Trophoblast cell (in vitro differentiated cells and primary cell): ENCODE data around the gene SLC2A14.
"Not testable (repeated sequence)": the region's sequence is repeated elsewhere in the genome, so short reads cannot be mapped to it uniquely, and the experiment has no call there.

ENCODE experiments used
- DNase-seq, 2 donors: peaks; one replicate each; pipeline ENCODE4 v3.0.0-alpha.2; 2016
- H2AFZ ChIP-seq: 2 replicates; pipeline ENCODE4 v1.6.1; 2013; ENCODE audit warnings: low read length, moderate library complexity, mild to moderate bottlenecking; ENCODE audit not compliant: insufficient read depth, poor library complexity
- H2AK5ac ChIP-seq: 2 replicates; pipeline ENCODE4 v1.6.1; 2013; ENCODE audit warnings: mild to moderate bottlenecking, low read length
- H2BK120ac ChIP-seq: 2 replicates; pipeline ENCODE4 v1.6.1; 2013; ENCODE audit warnings: low read length, mild to moderate bottlenecking, moderate library complexity; ENCODE audit not compliant: insufficient read depth, poor library complexity
- H2BK12ac ChIP-seq: 2 replicates; pipeline ENCODE4 v1.6.1; 2013; ENCODE audit warnings: mild to moderate bottlenecking, low read length, moderate library complexity
- H2BK5ac ChIP-seq: 2 replicates; pipeline ENCODE4 v1.6.1; 2013; ENCODE audit warnings: low read length, low read depth, moderate library complexity, mild to moderate bottlenecking; ENCODE audit not compliant: poor library complexity
- H3K14ac ChIP-seq: 2 replicates; pipeline ENCODE4 v1.6.1; 2013; ENCODE audit warnings: mild to moderate bottlenecking, low read length
- H3K18ac ChIP-seq: 2 replicates; pipeline ENCODE4 v1.6.1; 2013; ENCODE audit warnings: mild to moderate bottlenecking, low read length
- H3K23ac ChIP-seq: 2 replicates; pipeline ENCODE4 v1.6.1; 2013; ENCODE audit warnings: low read length
- H3K27ac ChIP-seq: 2 replicates; pipeline ENCODE4 v1.5.1; 2013; ENCODE audit warnings: low read depth, mild to moderate bottlenecking, inconsistent platforms, low read length, moderate library complexity
- H3K27me3 ChIP-seq: 2 replicates; pipeline ENCODE4 v1.6.1; 2013; ENCODE audit warnings: inconsistent platforms, mild to moderate bottlenecking, low read length, moderate library complexity; ENCODE audit not compliant: insufficient read depth
- H3K36me3 ChIP-seq, 2 experiments: 1 replicate in 1 of 2; 2 replicates in 1 of 2; pipeline ENCODE4 v1.6.1; 2013; ENCODE audit warnings: low read length in 2 of 2, mild to moderate bottlenecking in 2 of 2, moderate library complexity in 1 of 2; ENCODE audit not compliant: insufficient read depth in 2 of 2, control insufficient read depth in 1 of 2
- H3K4ac ChIP-seq: 2 replicates; pipeline ENCODE4 v1.6.1; 2013; ENCODE audit warnings: low read depth, mild to moderate bottlenecking, low read length, moderate library complexity
- H3K4me1 ChIP-seq, 2 experiments: 1 replicate in 1 of 2; 2 replicates in 1 of 2; pipeline ENCODE4 v1.6.1; 2013; ENCODE audit warnings: low read length in 2 of 2, mild to moderate bottlenecking in 2 of 2, moderate library complexity in 1 of 2; ENCODE audit not compliant: insufficient read depth in 2 of 2, control insufficient read depth in 1 of 2
- H3K4me2 ChIP-seq: 2 replicates; pipeline ENCODE4 v1.6.1; 2013; ENCODE audit warnings: inconsistent platforms, mild to moderate bottlenecking, low read length, moderate library complexity
- H3K4me3 ChIP-seq: 2 replicates; pipeline ENCODE4 v1.5.1; 2013; ENCODE audit warnings: mild to moderate bottlenecking, low read depth, low read length, inconsistent platforms
- H3K79me1 ChIP-seq: one replicate; pipeline ENCODE4 v1.6.1; 2013; ENCODE audit warnings: low read length
- H3K79me2 ChIP-seq: 2 replicates; pipeline ENCODE4 v1.6.1; 2013; ENCODE audit warnings: low read length, mild to moderate bottlenecking; ENCODE audit not compliant: control insufficient read depth, insufficient read depth, poor library complexity
- H3K9ac ChIP-seq: 2 replicates; pipeline ENCODE4 v1.6.1; 2013; ENCODE audit warnings: mild to moderate bottlenecking, low read length
- H3K9me3 ChIP-seq: 2 replicates; pipeline ENCODE4 v1.6.1; 2013; ENCODE audit warnings: low read depth, mild to moderate bottlenecking, control low read depth, inconsistent platforms, low read length; ENCODE audit not compliant: insufficient read depth
- H4K12ac ChIP-seq: 2 replicates; pipeline ENCODE4 v1.6.1; 2013; ENCODE audit warnings: low read depth, mild to moderate bottlenecking, low read length, moderate library complexity
- H4K8ac ChIP-seq: 2 replicates; pipeline ENCODE4 v1.6.1; 2013; ENCODE audit warnings: low read depth, mild to moderate bottlenecking, low read length, moderate library complexity
- H4K91ac ChIP-seq: one replicate; pipeline ENCODE4 v1.6.1; 2013; ENCODE audit warnings: low read depth, mild to moderate bottlenecking, low read length, moderate library complexity
- WGBS: extraction: QIAGEN DNeasy Blood & Tissue Kit; methylation state at CpG from one replicate; pipeline ENCODE4 v1.1.7; 2013; ENCODE audit warnings: missing lambda C conversion rate; ENCODE audit not compliant: insufficient read length, insufficient coverage; ENCODE audit errors: extremely low coverage; 5-methylcytosine and 5-hydroxymethylcytosine counted together

The SLC2A14 gene

DNA sequence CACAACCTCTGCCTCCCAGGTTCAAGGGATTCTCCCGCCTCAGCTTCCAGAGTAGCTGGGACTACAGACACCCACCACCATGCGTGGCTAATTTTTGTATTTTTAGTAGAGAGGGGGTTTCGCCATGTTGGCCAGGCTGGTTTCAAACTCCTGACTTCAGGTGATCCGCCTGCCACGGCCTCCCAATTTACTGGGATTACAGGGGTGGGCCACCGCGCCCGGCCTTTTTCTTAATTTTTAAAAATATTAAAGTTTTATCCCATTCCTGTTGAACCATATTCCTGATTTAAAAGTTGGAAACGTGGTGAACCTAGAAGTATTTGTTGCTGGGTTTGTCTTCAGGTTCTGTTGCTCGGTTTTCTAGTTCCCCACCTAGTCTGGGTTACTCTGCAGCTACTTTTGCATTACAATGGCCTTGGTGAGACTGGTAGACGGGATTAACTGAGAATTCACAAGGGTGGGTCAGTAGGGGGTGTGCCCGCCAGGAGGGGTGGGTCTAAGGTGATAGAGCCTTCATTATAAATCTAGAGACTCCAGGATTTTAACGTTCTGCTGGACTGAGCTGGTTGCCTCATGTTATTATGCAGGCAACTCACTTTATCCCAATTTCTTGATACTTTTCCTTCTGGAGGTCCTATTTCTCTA, 83.7 kb downstream of the SLC2A14 start, which contains the start of gene NANOG:
TSS of gene NANOG (plus strand) at position 519 of the 645 bp plus-strand sequence. CDS start 213 bp downstream, outside the sequence.
- no CpG with 5 or more reads among the region's 13 CpGs for WGBS

DNA sequence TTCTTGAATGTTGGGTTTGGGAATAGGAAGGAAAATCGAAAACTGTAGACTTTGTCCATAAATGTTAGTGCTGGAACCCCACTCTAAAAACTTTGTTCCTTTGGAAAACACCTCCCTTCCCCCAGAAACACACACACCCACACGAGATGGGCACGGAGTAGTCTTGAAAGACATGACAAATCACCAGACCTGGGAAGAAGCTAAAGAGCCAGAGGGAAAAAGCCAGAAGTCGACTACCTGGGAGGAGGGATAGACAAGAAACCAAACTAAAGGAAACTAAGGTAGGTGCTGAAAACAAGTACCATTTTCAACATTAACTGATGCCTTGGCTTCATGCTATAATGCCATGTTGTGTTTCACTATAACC, 84.4 kb downstream of the SLC2A14 start:
- Histone ChIP-seq H3K36me3 (no peaks in the 10 kb centered on the region), H3K79me1 (no peaks in the 10 kb centered on the region), H2BK12ac (no peak overlapping the region), H4K12ac (no peak overlapping the region), H3K4me1 (peaks cover 0 to 4% of the 10 kb centered on the region in 2 experiments), H3K23ac (no peak overlapping the region), H2BK120ac (no peak overlapping the region), H3K18ac (no peak overlapping the region), H3K4me2 (no peak overlapping the region), H3K9me3 (no peaks in the 10 kb centered on the region), H4K8ac (no peak overlapping the region), H3K79me2 (no peaks in the 10 kb centered on the region), H3K27me3 (no peaks in the 10 kb centered on the region), H2BK5ac (no peak overlapping the region), H3K27ac (no peak overlapping the region), H3K14ac (no peak overlapping the region), H3K4ac (no peak overlapping the region), H3K9ac (no peak overlapping the region), H3K4me3 (no peak overlapping the region), H2AFZ (no peak overlapping the region), H2AK5ac (no peak overlapping the region), H4K91ac (no peak overlapping the region)
- no CpG with 5 or more reads among the region's 4 CpGs for WGBS
- no peak for DNase-seq

More for the DNA sequence above, 83.7 kb downstream of the SLC2A14 start, which contains the start of gene NANOG:
- not testable (repeated sequence) for H2BK5ac ChIP-seq, H2AK5ac ChIP-seq, H3K9ac ChIP-seq, H3K4me1 ChIP-seq, H2AFZ ChIP-seq, H3K14ac ChIP-seq, H3K4me3 ChIP-seq, H3K27ac ChIP-seq, H2BK12ac ChIP-seq, H3K9me3 ChIP-seq, DNase-seq, H3K4me2 ChIP-seq, H3K79me1 ChIP-seq, H3K23ac ChIP-seq, H4K12ac ChIP-seq, H2BK120ac ChIP-seq, H3K79me2 ChIP-seq, H4K8ac ChIP-seq, H3K4ac ChIP-seq, H3K27me3 ChIP-seq, H3K36me3 ChIP-seq, H3K18ac ChIP-seq, H4K91ac ChIP-seq

DNA sequence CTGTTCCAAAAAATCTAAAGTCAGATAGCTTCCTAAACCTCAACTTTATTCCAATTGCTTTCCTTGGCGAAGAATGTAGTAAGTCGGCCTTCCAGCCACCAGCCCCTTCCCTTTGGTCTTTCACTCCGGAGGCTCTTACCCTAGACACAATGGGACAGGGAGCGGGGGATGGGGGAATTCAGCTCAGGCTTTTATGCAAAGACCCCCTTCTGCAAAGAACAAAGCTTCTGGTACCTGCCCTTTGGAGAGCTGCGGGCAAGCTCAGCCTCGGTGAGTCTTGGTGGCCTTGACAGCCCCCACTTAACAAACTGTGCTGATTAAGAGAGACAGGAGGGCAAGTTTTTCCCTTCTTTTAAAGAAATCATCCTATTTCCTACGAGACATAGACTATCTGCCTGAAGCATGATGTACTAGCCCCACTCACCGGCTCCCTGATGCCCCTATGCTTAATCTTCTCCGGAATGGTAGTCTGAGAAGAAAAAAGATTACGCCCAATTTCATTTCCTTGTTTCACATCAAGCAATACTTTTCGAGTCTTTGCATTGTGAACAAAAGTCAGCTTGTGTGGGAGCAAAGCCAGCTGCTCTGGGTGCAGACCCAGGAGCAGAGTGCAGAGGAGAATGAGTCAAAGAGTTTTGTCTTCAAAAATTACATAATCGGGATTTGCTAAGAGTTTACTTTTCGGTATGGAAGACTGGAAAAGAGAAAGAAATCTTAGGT, 85.0 kb downstream of the SLC2A14 start:
- no peak overlapping the region for H4K8ac ChIP-seq
- H3K14ac ChIP-seq, result no peak overlapping the region
- H3K9me3 ChIP-seq, result no peaks in the 10 kb centered on the region
- no peak overlapping the region for H3K23ac ChIP-seq
- H3K27me3 ChIP-seq, result no peaks in the 10 kb centered on the region
- H3K4me1 ChIP-seq, result peaks cover 0 to 4% of the 10 kb centered on the region in 2 experiments
- H3K18ac ChIP-seq, result no peak overlapping the region
- no peak overlapping the region for H2AK5ac ChIP-seq
- H3K27ac ChIP-seq, result no peak overlapping the region
- no peak overlapping the region for H3K4ac ChIP-seq
- DNase-seq, result no peak
- no peak overlapping the region for H2BK12ac ChIP-seq
- no peak overlapping the region for H3K9ac ChIP-seq
- no peak overlapping the region for H4K91ac ChIP-seq
- H4K12ac ChIP-seq, result no peak overlapping the region
- H2BK120ac ChIP-seq, result no peak overlapping the region
- H2BK5ac ChIP-seq, result no peak overlapping the region
- no peak overlapping the region for H3K4me2 ChIP-seq
- H2AFZ ChIP-seq, result no peak overlapping the region
- H3K36me3 ChIP-seq, result no peaks in the 10 kb centered on the region
- H3K4me3 ChIP-seq, result no peak overlapping the region
- no peaks in the 10 kb centered on the region for H3K79me2 ChIP-seq
- no peaks in the 10 kb centered on the region for H3K79me1 ChIP-seq
- WGBS, result no CpG with 5 or more reads among the region's 13 CpGs

DNA sequence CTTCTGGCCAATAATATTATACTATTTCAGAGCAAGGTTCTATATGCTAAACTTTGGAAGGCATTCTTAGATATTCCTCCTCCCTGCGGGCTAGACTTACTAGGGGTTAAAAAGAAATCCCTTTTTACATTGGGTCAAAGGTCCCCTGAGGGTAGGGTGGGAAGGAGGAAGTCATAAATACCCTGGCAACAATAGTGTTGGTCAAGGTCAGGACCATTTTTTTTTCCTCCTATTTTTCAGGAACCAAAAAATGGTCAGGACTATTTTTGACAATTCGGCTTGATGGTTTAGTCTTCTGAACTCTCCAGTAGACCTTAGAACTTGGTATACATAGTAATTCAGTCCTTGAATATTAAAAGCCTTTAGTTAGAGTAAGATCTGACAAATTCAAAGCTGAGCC, 88.0 kb downstream of the SLC2A14 start:
- Histone ChIP-seq H2AFZ (no peak overlapping the region), H3K27ac (no peak overlapping the region), H3K4me2 (no peak overlapping the region), H3K4me1 (peaks cover 0 to 4% of the 10 kb centered on the region in 2 experiments), H2AK5ac (no peak overlapping the region), H4K12ac (no peak overlapping the region), H3K4me3 (no peak overlapping the region), H3K79me2 (no peaks in the 10 kb centered on the region), H3K27me3 (no peaks in the 10 kb centered on the region), H3K18ac (no peak overlapping the region), H3K79me1 (no peaks in the 10 kb centered on the region), H4K8ac (no peak overlapping the region), H3K9me3 (no peaks in the 10 kb centered on the region), H3K9ac (no peak overlapping the region), H2BK12ac (no peak overlapping the region), H2BK5ac (no peak overlapping the region), H3K23ac (no peak overlapping the region), H3K4ac (no peak overlapping the region), H3K14ac (no peak overlapping the region), H4K91ac (no peak overlapping the region), H2BK120ac (no peak overlapping the region), H3K36me3 (no peaks in the 10 kb centered on the region)
- no peak for DNase-seq
- WGBS, result no CpG with 5 or more reads among the region's 2 CpGs
